Measurements from ENCODE around the gene FOXD3.
A peak's percentile ranks its signal among the peaks of the same experiment; 100 is the strongest.

FOXD3 gene

GRCh38 chr1:63362578-63362977 lies 40.2 kb downstream of the FOXD3 start:
- no peak for DNase-seq

DNA sequence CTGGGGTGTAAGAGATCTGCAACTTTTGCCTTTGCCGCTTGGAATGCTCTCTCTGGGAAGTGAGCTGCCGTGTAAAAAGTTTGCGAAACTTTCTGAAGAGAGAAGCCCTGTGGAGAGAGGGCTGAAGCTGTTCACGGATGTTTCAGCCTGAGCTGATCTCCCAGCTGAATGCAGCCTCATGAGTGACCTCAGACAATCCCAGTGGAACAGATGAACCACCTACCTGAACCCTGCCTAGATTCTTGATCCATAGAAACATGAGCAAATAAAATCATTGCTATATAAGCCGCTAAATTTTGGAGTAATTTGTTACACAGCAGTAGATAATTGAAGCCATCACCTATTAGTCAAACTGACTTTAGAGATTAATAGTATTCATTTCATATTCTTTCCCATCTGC lies 40.6 kb downstream of the FOXD3 start:
- DNase-seq, result no peak

- no peak for DNase-seq
Measured at GRCh38 chr1:63366908-63367214, 44.5 kb downstream of the FOXD3 start.

GRCh38 chr1:63367215-63368103 lies 45.1 kb downstream of the FOXD3 start, which contains the start of gene ALG6:
Gene ALG6 (plus strand): TSS chr1:63367627. CDS start chr1:63370978, 3,351 bp downstream.
- peak; percentile 67 to 78 for DNase-seq

DNA sequence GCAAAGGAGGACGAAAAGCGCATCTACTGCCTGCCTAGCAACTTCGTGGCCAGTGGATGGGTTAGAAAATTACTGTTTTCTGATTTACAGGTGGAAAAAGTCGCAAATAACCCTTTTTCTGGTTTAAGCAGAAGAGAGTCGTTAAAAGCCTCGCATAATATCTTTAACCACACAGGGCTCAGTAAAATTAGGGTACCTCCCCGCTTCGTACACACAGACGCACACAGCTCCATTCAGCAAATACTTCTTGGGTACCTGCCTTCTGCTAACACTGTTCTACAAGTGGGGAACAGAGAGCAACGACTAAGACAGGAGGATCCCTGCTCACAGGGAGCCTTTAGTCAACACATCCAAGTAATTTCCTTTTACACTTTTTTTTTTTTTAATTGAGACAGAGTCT lies 45.8 kb downstream of the FOXD3 start:
- DNase-seq, result peak in 1 of 2 experiments; percentile 9
